ENCODE results near the gene LAMC1. TPM values are rescaled to one million over a fixed set of nuclear protein-coding genes. Genes with fewer than 3 reads are reported as not detected.

LAMC1 gene
- total and polyA plus RNA-seq, 2 donors (not counting 1 experiment from before 2014, with no cell fraction given) = 408 to 604 TPM

DNA sequence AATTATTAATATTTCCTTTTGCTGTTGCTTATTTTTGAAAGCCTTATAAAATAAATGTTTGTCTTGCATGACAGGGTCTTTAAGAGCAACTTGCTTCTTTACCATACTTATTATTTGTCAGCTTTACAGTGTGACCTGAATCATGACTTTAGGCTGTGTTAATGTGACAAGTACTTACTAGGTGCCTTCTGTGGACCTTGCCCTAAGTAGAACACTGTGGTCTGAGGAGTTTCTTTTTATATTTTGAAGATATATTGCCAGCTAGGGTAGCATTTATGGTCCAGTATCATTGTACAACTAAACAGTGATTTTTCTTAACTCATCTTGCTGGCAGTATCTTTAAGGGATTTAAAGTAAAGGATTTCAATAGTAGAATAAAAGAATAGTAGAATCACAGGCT lies 117.4 kb downstream of the LAMC1 start:
- Histone ChIP-seq H2AFZ (ENCODE audit: low read length) (no peak overlapping the region), H3K27me3 (ENCODE audit: control insufficient read depth, insufficient read depth, low read length) (no peaks in the 10 kb centered on the region), H3K36me3 (ENCODE audit: control insufficient read depth, insufficient read depth, low read length) (peaks cover 18% of the 10 kb centered on the region), H3K4me1 (ENCODE audit: control insufficient read depth, extremely low read depth, insufficient read depth, low read length) (peaks cover 8% of the 10 kb centered on the region), H3K27ac (ENCODE audit: insufficient read depth, low read length) (no peak overlapping the region), H3K79me2 (ENCODE audit: control insufficient read depth, insufficient read depth, low read length) (no peaks in the 10 kb centered on the region), H3K9ac (ENCODE audit: insufficient read depth, low read length) (no peak overlapping the region), H3K9me3 (ENCODE audit: control insufficient read depth, insufficient read depth, low read depth, low read length) (no peaks in the 10 kb centered on the region), H3K4me2 (ENCODE audit: extremely low read depth, insufficient read depth, low read length) (no peak overlapping the region), H4K20me1 (ENCODE audit: control insufficient read depth, extremely low read depth, insufficient read depth, low read length) (no peaks in the 10 kb centered on the region), H3K4me3 (replicated peaks in 1 of 4; ENCODE audit: control extremely low read depth in 1 of 4, insufficient read depth in 1 of 4, low read depth in 3 of 4, low read length in 4 of 4) (no peak overlapping the region)
- TF ChIP-seq, protein P1, sequence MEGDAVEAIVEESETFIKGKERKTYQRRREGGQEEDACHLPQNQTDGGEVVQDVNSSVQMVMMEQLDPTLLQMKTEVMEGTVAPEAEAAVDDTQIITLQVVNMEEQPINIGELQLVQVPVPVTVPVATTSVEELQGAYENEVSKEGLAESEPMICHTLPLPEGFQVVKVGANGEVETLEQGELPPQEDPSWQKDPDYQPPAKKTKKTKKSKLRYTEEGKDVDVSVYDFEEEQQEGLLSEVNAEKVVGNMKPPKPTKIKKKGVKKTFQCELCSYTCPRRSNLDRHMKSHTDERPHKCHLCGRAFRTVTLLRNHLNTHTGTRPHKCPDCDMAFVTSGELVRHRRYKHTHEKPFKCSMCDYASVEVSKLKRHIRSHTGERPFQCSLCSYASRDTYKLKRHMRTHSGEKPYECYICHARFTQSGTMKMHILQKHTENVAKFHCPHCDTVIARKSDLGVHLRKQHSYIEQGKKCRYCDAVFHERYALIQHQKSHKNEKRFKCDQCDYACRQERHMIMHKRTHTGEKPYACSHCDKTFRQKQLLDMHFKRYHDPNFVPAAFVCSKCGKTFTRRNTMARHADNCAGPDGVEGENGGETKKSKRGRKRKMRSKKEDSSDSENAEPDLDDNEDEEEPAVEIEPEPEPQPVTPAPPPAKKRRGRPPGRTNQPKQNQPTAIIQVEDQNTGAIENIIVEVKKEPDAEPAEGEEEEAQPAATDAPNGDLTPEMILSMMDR (conservative IDR thresholded peaks at IDR 0.05 in 1 of 2, IDR thresholded peaks at IDR 0.05 in 1 of 2; ENCODE audit: low read depth in 1 of 2, low read length in 2 of 2) = no peak
- no peak for TF ChIP-seq EZH2 (IDR thresholded peaks at IDR 0.05; ENCODE audit: low read length, missing control alignments)
- DNase-seq (ENCODE audit: low read depth in 2 of 2) = no peak

DNA sequence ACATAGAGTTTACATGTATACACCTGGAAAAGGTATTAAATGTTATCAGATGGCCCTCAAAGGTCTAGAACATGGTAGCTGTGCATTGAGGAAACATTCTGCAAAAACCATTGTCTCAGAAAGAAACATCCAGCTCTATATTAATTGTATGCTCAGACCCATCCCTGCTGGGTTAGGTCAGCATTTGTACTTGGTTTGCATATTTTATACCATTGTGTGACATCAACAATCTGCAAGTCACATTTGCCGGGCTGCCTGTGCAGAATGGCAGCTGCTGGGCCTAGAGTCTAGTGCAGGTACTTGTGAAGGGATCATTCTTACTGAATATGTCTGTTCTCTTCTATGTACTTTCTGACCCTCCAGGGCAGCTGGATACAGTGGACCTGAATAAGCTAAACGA lies 119.0 kb downstream of the LAMC1 start:
- peaks cover 8% of the 10 kb centered on the region for H3K4me1 ChIP-seq (ENCODE audit: control insufficient read depth, extremely low read depth, insufficient read depth, low read length)
- no peak for TF ChIP-seq EZH2 (IDR thresholded peaks at IDR 0.05; ENCODE audit: low read length, missing control alignments)
- TF ChIP-seq, protein P1 (conservative IDR thresholded peaks at IDR 0.05 in 1 of 2, IDR thresholded peaks at IDR 0.05 in 1 of 2; ENCODE audit: low read depth in 1 of 2, low read length in 2 of 2) = no peak
- no peaks in the 10 kb centered on the region for H3K9me3 ChIP-seq (ENCODE audit: control insufficient read depth, insufficient read depth, low read depth, low read length)
- H3K4me2 ChIP-seq (ENCODE audit: extremely low read depth, insufficient read depth, low read length) = no peak overlapping the region
- no peak overlapping the region for H3K27ac ChIP-seq (ENCODE audit: insufficient read depth, low read length)
- no peaks in the 10 kb centered on the region for H3K79me2 ChIP-seq (ENCODE audit: control insufficient read depth, insufficient read depth, low read length)
- peaks cover 14% of the 10 kb centered on the region for H3K36me3 ChIP-seq (ENCODE audit: control insufficient read depth, insufficient read depth, low read length)
- H2AFZ ChIP-seq (ENCODE audit: low read length) = no peak overlapping the region
- H4K20me1 ChIP-seq (ENCODE audit: control insufficient read depth, extremely low read depth, insufficient read depth, low read length) = no peaks in the 10 kb centered on the region
- no peaks in the 10 kb centered on the region for H3K27me3 ChIP-seq (ENCODE audit: control insufficient read depth, insufficient read depth, low read length)
- DNase-seq (ENCODE audit: low read depth in 2 of 2) = no peak
- H3K9ac ChIP-seq (ENCODE audit: insufficient read depth, low read length) = no peak overlapping the region
- no peak overlapping the region for H3K4me3 ChIP-seq (replicated peaks in 1 of 4; ENCODE audit: control extremely low read depth in 1 of 4, insufficient read depth in 1 of 4, low read depth in 3 of 4, low read length in 4 of 4)

DNA sequence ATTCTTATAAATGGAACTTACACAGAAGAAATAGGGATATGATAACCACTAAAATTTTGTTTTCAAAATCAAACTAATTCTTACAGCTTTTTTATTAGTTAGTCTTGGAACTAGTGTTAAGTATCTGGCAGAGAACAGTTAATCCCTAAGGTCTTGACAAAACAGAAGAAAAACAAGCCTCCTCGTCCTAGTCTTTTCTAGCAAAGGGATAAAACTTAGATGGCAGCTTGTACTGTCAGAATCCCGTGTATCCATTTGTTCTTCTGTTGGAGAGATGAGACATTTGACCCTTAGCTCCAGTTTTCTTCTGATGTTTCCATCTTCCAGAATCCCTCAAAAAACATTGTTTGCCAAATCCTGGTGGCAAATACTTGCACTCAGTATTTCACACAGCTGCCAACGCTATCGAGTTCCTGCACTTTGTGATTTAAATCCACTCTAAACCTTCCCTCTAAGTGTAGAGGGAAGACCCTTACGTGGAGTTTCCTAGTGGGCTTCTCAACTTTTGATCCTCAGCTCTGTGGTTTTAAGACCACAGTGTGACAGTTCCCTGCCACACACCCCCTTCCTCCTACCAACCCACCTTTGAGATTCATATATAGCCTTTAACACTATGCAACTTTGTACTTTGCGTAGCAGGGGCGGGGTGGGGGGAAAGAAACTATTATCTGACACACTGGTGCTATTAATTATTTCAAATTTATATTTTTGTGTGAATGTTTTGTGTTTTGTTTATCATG lies 120.5 kb downstream of the LAMC1 start:
- Histone ChIP-seq H3K4me1 (ENCODE audit: control insufficient read depth, extremely low read depth, insufficient read depth, low read length) (peaks cover 6% of the 10 kb centered on the region), H3K9me3 (ENCODE audit: control insufficient read depth, insufficient read depth, low read depth, low read length) (no peaks in the 10 kb centered on the region), H3K79me2 (ENCODE audit: control insufficient read depth, insufficient read depth, low read length) (no peaks in the 10 kb centered on the region), H3K4me3 (replicated peaks in 1 of 4; ENCODE audit: control extremely low read depth in 1 of 4, insufficient read depth in 1 of 4, low read depth in 3 of 4, low read length in 4 of 4) (no peak overlapping the region), H3K4me2 (ENCODE audit: extremely low read depth, insufficient read depth, low read length) (no peak overlapping the region), H3K9ac (ENCODE audit: insufficient read depth, low read length) (no peak overlapping the region), H3K36me3 (ENCODE audit: control insufficient read depth, insufficient read depth, low read length) (peaks cover 11% of the 10 kb centered on the region), H3K27ac (ENCODE audit: insufficient read depth, low read length) (no peak overlapping the region), H4K20me1 (ENCODE audit: control insufficient read depth, extremely low read depth, insufficient read depth, low read length) (no peaks in the 10 kb centered on the region), H2AFZ (ENCODE audit: low read length) (no peak overlapping the region), H3K27me3 (ENCODE audit: control insufficient read depth, insufficient read depth, low read length) (no peaks in the 10 kb centered on the region)
- no peak for DNase-seq (ENCODE audit: low read depth in 2 of 2)
- TF ChIP-seq, protein P1 (conservative IDR thresholded peaks at IDR 0.05 in 1 of 2, IDR thresholded peaks at IDR 0.05 in 1 of 2; ENCODE audit: low read depth in 1 of 2, low read length in 2 of 2) = no peak
- no peak for TF ChIP-seq EZH2 (IDR thresholded peaks at IDR 0.05; ENCODE audit: low read length, missing control alignments)

Data from fibroblast of lung (primary cell).